ENCODE results near the gene NRXN3.

- TF ChIP-seq EZH2phosphoT487 (IDR thresholded peaks at IDR 0.05; ENCODE audit: borderline replicate concordance) (no peak), ZNF274 (IDR thresholded peaks at IDR 0.05; ENCODE audit: low read depth, low read length) (no peak), CTCF (IDR thresholded peaks at IDR 0.05 in 2 of 3, conservative IDR thresholded peaks at IDR 0.05 in 1 of 3; ENCODE audit: borderline replicate concordance in 1 of 3, insufficient read depth in 1 of 3, low read depth in 2 of 3, low read length in 2 of 3) (no peak), SIN3A (IDR thresholded peaks at IDR 0.05; ENCODE audit: low read depth) (no peak)
Measured at GRCh38 chr14:78245238-78245637, 75.1 kb downstream of the NRXN3 start.

Measured in HCT116 (cell line).